DMS 273 treated with DMSO at 0.1 percent for 48 hours (cell line): ENCODE results near the gene ERGIC1.
A peak's percentile ranks its signal among the peaks of the same experiment; 100 is the strongest.

Experiments
- DNase-seq: peaks from one replicate; lab custom pipeline; 2025; lab: John Stamatoyannopoulos, UW

Gene ERGIC1

GRCh38 chr5:172921906-172922305 is 87.9 kb downstream of the ERGIC1 start:
- DNase-seq = no peak

DNA sequence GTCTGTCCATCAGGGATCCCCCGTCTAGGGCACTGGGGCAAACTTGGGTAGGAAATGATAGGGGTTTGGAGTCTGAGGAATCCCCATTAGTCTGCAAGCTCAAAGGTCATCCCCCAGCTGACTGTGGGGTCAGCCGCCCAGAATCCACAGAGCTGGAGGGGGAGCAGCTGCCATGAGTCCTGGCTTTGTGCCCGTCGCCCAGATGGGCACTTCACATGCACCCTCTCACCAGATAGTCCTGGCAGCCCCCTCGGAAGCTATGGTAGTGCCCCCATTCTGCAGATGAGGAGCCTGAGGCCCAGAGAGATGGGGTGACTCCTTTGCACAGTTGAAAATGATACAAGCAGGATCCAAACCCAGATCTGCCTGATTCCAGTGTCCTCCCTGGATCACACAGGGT is 89.5 kb downstream of the ERGIC1 start:
- DNase-seq = no peak

GRCh38 chr5:172925336-172925948 is 91.4 kb downstream of the ERGIC1 start:
- DNase-seq = no peak

DNA sequence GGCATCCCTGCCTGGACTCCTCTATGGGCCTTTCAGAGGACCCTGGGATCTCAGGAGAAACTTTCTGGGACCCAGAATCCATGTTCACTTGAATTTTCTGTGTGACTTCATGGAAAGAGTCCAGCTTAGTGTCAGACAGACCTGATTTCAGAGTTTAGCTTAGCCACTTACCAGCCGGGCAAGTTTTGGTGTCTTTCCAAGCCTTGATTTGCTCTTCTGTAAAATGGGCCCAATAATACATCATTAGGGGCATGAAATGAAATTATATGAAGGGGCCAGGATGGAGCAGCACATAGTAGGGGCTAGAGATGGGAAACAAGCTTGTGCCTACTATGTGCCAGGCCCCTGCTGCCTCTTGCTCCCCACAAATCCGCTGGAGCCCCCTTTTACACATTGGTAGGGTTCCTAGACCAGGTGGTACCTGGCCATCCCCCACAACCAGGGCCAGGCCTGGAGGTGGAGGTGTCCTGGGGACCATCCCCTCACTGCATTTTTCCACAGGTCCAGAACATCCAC is 92.0 kb downstream of the ERGIC1 start:
- no peak for DNase-seq

DNA sequence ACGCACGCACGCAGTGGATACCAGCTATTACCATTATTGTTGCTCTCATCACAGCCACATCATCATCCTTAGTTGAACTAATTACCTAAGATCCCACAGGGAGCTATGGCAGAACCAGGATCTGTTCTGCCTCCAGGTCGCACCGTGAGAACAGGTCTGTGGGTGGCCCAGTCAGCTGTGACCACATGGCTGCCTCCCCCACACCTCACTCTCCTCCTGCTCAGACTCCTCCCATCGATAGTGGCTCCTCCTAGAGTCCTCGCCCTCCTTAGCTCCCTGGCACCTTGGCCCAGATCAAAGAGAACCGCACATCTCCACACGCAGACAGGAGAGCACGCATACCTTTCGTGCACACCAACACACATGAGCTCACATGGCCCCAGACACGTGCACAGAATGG is 92.7 kb downstream of the ERGIC1 start:
- no peak for DNase-seq

DNA sequence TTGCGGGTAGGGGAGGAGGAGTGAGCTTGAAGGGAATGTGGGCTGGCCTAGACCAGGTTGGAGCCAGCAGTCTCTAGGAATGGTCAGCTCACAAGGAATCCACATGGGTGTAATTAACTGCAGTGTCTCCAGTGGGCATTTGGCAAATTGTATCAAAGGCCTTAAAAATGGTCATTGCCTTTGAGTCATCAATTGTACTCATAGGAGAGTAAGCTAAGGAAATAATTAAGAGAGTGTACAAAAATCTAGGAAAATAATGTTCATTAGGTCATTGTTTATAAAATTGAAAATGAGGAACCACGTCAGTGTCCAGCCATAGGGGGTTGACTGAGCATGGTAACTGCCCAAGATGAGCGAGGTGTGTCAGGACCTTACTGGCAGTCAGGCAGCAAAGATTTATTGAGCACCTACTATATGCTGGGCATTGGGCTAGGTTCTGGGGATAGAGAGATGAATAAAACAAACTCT is 95.4 kb downstream of the ERGIC1 start:
- DNase-seq = no peak

- DNase-seq = no peak
Measured at GRCh38 chr5:172931001-172931536, 97.0 kb downstream of the ERGIC1 start.

DNA sequence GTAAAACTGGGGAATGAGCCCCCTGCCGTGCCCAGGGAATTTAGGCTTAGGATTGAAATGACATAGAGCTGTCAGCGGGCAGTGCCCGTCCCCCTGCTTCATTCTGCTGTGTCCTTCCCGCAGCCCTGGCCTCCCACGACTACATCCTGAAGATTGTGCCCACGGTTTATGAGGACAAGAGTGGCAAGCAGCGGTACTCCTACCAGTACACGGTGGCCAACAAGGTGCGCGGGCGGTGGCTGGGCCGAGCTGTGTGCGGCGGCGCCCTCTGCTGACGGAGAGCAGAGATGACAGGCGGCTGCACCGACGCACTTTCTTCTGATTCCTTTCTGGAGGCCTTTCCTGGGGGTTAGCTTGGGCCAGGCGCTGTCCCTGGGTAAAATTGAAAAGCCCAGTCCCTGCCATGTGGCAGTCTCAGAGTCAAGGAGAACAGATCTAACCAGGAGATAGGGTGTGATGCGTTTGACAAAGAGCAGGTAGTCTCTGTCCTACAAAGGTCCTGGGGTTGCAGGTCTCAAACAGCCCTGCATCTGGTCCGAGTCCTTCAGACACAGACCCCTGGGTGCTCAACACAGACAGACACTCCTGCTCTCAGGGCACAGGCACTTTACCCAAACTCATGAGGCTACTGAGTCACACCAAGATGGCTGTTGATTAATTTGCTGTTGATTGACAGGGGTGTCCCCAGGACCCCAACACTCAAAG is 98.4 kb downstream of the ERGIC1 start:
- DNase-seq = peak; percentile 29

- DNase-seq = no peak
Measured at GRCh38 chr5:172933238-172933637, 99.2 kb downstream of the ERGIC1 start.

GRCh38 chr5:172935096-172935495 is 101.0 kb downstream of the ERGIC1 start:
- DNase-seq = no peak

- no peak for DNase-seq
Measured at GRCh38 chr5:172936401-172936800, 102.3 kb downstream of the ERGIC1 start.

- DNase-seq = peak; percentile 35
Measured at GRCh38 chr5:172939071-172939470, 105.0 kb downstream of the ERGIC1 start.

DNA sequence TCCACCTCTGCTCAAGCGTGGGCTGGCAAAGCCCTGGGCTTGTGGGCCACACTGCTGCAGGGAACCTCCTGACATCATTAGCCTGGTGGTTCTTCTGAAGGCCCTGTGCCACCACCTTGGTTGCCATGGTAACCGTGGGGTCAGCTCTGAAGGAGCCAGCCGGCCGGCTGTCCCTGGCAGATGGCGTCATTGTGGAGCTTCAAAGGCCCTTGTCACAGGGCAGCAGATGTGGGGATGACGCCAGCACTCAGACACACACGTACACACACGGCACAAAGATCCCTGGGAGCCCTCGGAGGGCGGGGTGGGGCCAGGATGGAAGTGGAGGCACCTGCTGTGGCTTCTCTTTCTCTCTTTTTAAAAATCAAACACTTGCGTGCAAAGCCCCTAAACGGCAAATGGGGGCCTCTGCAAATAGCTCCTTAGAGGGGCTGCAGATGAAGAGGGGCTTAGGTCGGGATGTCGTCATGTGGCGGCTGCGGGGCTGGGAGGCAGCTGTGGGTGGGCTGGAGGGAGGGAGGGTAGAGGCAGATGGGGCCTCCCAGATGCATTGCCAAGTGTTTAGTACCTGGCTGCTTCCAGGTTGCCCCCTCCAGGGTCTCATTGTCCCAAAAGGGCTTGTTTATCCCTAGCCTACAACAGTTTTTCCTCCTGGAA is 105.7 kb downstream of the ERGIC1 start:
- DNase-seq = peak; percentile 89

DNA sequence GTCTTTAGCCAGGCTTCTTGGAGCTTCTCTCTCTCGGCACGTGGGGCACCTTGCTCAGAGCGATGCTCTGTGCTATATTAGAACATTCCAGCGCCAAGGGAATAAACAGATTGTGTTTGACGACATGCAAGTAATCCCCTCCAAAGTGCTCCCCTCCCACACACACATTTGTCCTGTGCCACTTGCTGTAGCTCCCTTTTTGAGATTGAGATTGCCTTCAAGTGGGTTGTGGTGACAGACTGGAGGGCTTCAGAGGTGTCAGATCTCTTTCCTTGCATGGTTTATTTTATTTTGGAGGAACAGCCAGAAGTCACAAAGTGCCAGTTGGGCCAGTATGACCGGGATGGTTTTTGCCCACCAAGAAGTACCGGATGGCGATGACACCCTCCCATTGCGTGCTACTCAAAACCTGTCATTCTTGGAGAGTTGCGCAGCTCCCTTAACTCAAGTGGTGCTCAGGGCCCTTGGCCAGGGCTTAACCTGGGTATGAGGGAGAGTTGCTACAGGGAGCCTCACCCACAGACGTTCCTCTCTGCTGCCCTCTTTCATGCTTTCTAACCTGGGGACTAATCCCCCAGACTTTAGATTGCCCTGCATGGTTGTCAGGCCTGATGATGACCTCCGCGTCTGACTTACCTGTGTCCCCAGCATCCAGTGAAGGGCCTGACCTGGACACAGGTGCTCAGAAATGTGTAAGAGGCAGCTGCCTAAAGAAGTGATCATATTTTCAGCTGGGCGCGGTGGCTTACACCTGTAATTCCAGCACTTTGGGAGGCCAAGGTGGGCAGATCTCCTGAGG is 106.4 kb downstream of the ERGIC1 start:
- DNase-seq = peak; percentile 40

DNA sequence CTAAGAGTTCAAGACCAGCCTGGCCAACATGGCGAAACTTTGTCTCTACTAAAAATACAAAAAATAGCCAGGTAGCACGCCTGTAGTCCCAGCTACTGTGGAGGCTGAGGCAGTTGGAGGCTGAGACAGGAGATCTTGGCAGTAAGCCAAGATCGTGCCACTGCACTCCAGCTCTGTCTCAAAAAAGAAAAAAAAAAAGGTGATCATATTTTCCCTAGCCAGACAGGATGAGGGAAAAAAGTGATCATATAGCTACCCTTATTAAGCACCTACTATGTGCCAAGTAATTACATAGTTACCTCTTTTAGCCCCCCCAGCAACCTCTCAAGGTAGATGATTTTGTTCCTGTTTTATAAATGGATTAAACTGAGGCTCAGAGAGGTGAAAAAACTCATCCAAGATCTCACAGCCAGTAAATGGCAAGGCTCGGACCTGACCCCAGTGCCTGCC is 107.0 kb downstream of the ERGIC1 start:
- DNase-seq = no peak

GRCh38 chr5:172942556-172942955 is 108.5 kb downstream of the ERGIC1 start:
- no peak for DNase-seq

GRCh38 chr5:172943283-172943841 is 109.3 kb downstream of the ERGIC1 start:
- DNase-seq = peak; percentile 24

- DNase-seq = no peak
Measured at GRCh38 chr5:172943906-172944305, 109.9 kb downstream of the ERGIC1 start.

DNA sequence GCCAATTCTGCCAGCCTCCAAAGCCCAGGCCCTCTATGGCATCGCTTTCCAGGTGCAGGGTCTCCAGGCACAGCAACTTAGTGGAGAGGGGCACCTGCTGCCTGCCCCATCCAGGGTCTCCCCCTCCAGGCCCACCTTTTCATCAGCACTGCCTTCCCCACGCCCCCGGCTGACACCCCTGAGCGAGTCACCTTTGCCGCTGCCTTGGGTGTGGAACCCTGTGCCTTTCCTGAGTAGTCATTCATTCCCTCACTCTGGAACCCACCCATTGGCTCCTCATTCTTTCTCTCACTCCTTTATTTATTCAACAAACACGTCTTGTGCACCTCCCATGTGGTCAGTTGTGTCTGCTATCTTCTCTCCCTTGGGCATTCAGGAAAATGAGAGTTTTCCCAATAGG is 110.7 kb downstream of the ERGIC1 start:
- no peak for DNase-seq

DNA sequence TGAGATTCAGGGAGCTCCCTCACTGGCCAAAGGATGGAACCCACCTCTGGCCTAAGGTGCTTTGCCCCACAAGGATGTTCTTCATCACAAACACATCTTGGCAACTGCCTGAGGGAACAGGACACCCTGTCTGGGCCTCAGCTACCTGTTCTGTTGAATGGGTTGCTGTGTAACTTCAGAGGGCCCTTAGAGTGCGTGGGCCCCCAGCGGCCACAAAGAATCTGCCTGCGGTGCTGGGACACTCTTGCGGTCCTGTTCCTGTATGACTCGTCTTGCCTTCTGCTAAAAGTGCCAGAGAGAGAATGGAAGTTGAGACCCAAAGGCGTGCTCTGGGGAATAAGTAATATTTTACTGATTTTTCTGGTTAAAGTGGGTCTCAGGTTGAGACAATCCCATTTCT is 111.1 kb downstream of the ERGIC1 start:
- no peak for DNase-seq

DNA sequence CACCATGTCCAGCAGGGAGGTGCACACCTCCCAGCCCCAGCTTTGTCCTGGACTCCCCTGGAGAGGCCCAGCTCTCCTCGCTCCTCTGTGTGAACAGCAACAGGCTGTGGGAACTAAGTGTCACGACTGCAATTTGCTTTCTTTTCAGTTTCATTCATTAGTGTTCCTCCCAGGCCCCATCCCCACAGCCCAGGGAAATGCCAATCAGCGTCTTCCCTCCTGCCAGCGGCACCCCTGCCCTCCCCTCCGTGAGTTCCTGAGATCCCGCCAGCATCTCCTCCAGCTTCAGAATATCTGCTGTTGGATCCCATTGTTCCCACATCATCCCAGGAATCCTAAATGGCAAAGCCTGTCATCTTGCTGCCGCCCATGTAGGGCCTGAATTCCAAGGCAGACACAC is 112.1 kb downstream of the ERGIC1 start:
- no peak for DNase-seq

DNA sequence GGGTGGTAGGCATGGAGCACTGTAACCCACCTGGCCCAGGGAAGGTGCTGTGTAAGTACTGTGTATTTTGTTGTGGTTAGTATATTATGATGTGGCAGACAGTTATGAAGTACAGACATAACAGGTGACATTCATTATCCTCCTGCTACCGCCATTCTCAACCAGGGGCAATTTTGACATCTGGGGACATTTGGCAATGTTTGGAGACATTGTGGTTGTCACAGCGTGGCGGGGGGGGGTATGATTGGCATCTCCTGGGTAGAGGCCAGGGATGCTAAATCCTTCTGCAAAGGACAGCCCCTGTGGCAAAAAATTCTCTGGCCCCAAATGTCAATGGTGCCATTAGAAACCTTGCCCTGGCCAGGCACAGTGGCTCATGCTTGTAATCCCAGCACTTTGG is 115.4 kb downstream of the ERGIC1 start:
- no peak for DNase-seq
